Stimulated activated memory B cell treated with anti-CD40 and anti-IgM and Interleukin-4, amounts not matched to agents 10 μg/mL and 1 μg/mL and 100 μg/mL, for 72 hours (primary cell): ENCODE data around the gene S100A2.
A peak's percentile ranks its signal among the peaks of the same experiment; 100 is the strongest.
"Not testable (repeated sequence)": the region's sequence is repeated elsewhere in the genome, so short reads cannot be mapped to it uniquely, and the experiment has no call there.

ENCODE experiments used
- ATAC-seq: fragments of 150-1000 bp; cut with Tn5 transposase; 2 replicates; pipeline ENCODE4 v1.10.0; 2021
- H3K27ac Mint-ChIP-seq: one replicate; pipeline ENCODE4 v1.8.0; 2022; ENCODE audit warnings: mild to moderate bottlenecking, mixed read lengths
- H3K27me3 Mint-ChIP-seq: one replicate; pipeline ENCODE4 v1.8.0; 2022; ENCODE audit warnings: mixed read lengths
- H3K36me3 Mint-ChIP-seq: one replicate; pipeline ENCODE4 v1.8.0; 2022; ENCODE audit warnings: mixed read lengths
- H3K4me1 Mint-ChIP-seq: one replicate; pipeline ENCODE4 v1.8.0; 2022; ENCODE audit warnings: mixed read lengths
- H3K4me3 Mint-ChIP-seq: one replicate; pipeline ENCODE4 v1.8.0; 2022; ENCODE audit warnings: mild to moderate bottlenecking, moderate library complexity, mixed read lengths
- H3K9me3 Mint-ChIP-seq: one replicate; pipeline ENCODE4 v1.8.0; 2022; ENCODE audit warnings: mixed read lengths

Gene S100A2

DNA sequence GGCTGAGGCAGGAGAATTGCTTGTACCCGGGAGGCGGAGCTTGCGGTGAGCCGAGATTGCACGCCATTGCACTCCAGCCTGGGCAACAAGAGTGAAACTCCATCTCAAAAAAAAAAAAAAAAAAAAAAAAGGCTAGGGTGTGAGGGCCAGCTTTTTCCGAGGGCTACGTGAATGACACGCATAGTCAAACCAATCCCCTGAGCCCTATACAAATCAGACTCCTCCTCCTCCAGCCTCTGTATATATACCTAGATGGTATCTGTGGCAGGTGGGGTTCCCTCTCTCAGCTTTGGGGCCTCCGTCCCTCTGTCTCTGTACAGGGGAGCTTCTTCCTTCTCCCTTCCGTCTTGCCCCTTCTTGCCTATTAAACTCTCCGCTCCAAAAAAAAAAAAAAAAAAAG is 40.5 kb upstream of the S100A2 start:
- peaks cover 33% of the 10 kb centered on the region for H3K4me1 Mint-ChIP-seq
- no peaks in the 10 kb centered on the region for H3K27me3 Mint-ChIP-seq
- no peaks in the 10 kb centered on the region for H3K36me3 Mint-ChIP-seq
- ATAC-seq: no peak
- peak overlapping the region; percentile 74 for H3K27ac Mint-ChIP-seq
- peaks cover 2% of the 10 kb centered on the region for H3K9me3 Mint-ChIP-seq
- no peak overlapping the region for H3K4me3 Mint-ChIP-seq

DNA sequence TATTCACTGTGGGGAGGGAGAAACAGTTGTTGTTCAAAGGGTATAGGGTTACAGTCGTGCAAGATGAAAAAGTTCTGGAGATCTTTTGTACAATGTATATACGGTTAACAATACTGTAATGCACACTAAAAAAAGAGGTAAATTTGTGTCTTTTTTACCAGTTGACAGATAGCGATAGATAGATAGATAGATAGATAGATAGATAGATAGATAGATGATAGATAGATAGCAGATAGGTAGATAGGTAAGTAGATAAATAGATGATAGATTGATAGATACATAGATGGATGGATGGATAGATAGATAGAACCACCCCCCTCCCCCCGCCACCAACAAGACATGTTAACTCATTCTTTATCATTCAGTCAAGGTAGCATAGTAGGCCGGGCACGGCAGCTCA is 37.1 kb upstream of the S100A2 start:
- H3K4me1 Mint-ChIP-seq: peaks cover 52% of the 10 kb centered on the region
- ATAC-seq: no peak
- no peak overlapping the region for H3K4me3 Mint-ChIP-seq
- no peaks in the 10 kb centered on the region for H3K36me3 Mint-ChIP-seq
- peaks cover 2% of the 10 kb centered on the region for H3K9me3 Mint-ChIP-seq
- H3K27me3 Mint-ChIP-seq: no peaks in the 10 kb centered on the region
- H3K27ac Mint-ChIP-seq: peak overlapping the region; percentile 18

GRCh38 chr1:153599847-153600246 is 34.2 kb upstream of the S100A2 start:
- Mint-ChIP-seq H3K27me3 (no peaks in the 10 kb centered on the region), H3K36me3 (no peaks in the 10 kb centered on the region), H3K9me3 (no peaks in the 10 kb centered on the region), H3K4me3 (no peak overlapping the region), H3K4me1 (peaks cover 38% of the 10 kb centered on the region), H3K27ac (peak overlapping the region; percentile 58)
- ATAC-seq: no peak

GRCh38 chr1:153598309-153599172 is 32.9 kb upstream of the S100A2 start:
- Mint-ChIP-seq H3K27ac (peak overlapping the region; percentile 97), H3K9me3 (no peaks in the 10 kb centered on the region), H3K36me3 (no peaks in the 10 kb centered on the region), H3K27me3 (no peaks in the 10 kb centered on the region), H3K4me1 (peaks cover 38% of the 10 kb centered on the region), H3K4me3 (peak overlapping the region; percentile 40)
- ATAC-seq: peak; percentile 99

DNA sequence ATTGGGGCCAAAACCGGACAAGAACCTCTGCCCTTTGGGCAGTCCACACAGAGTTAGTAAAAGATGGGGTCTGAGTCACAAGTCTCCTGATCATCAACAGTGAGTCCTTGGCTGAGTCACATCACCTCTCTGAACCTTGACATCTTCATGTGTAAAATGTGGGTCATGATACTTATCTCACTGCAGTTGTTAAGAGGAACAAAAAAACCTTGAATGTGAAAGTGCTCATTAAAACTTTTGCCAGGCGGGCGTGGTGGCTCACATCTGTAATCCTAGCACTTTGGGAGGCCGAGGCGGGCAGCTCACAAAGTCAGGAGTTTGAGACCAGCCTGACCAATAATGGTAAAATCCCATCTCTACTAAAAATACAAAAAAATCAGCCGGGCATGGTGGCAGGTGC is 31.6 kb upstream of the S100A2 start:
- Mint-ChIP-seq H3K4me3 (no peak overlapping the region), H3K9me3 (no peaks in the 10 kb centered on the region), H3K27me3 (no peaks in the 10 kb centered on the region), H3K27ac (peak overlapping the region; percentile 97), H3K4me1 (peaks cover 35% of the 10 kb centered on the region), H3K36me3 (no peaks in the 10 kb centered on the region)
- ATAC-seq: peak; percentile 50

GRCh38 chr1:153592748-153593147 is 27.1 kb upstream of the S100A2 start:
- no peaks in the 10 kb centered on the region for H3K9me3 Mint-ChIP-seq
- H3K4me3 Mint-ChIP-seq: no peak overlapping the region
- no peaks in the 10 kb centered on the region for H3K36me3 Mint-ChIP-seq
- H3K27ac Mint-ChIP-seq: no peak overlapping the region
- no peak for ATAC-seq
- no peaks in the 10 kb centered on the region for H3K27me3 Mint-ChIP-seq
- peaks cover 9% of the 10 kb centered on the region for H3K4me1 Mint-ChIP-seq

DNA sequence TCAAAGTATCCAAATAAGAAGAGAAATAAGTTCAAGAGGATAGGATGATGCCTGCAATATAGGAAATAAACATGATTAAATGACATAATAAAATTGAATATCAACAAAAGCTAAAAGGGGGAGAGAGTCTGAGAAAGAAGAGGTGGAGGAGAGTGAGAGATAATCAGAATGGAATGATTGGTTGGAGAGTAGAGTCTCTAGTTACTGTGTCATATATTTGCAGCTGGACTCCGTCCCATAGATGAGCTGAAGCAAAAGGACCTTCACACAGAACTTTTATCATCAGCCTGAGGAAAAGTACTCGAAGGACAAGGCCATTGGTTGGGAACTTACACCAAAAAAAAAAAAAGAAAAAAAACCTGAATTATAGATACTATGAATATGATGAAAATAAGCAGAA is 22.8 kb upstream of the S100A2 start:
- Mint-ChIP-seq H3K4me1 (no peaks in the 10 kb centered on the region), H3K36me3 (no peaks in the 10 kb centered on the region), H3K27me3 (no peaks in the 10 kb centered on the region), H3K27ac (no peak overlapping the region), H3K9me3 (no peaks in the 10 kb centered on the region), H3K4me3 (no peak overlapping the region)
- ATAC-seq: no peak

DNA sequence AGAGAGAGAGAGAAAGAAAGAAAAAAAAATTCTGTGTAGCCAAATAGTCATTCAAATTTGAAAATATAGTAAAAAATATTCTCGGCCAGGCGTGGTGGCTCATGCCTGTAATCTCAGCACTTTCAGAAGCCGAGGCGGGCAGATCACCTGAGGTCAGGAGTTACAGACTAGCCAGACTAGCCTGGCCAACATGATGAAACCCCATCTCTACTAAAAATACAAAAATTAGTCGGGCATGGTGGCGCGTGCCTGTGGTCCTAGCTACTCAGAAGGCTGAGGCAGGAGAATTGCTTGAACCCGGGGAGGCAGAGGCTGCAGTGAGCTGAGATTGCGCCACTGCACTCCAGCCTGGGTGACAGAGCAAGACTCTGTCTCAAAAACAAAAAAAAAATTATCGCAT is 22.4 kb upstream of the S100A2 start:
- H3K27me3 Mint-ChIP-seq, H3K27ac Mint-ChIP-seq, H3K36me3 Mint-ChIP-seq, ATAC-seq, H3K9me3 Mint-ChIP-seq, H3K4me3 Mint-ChIP-seq, H3K4me1 Mint-ChIP-seq: not testable (repeated sequence)

DNA sequence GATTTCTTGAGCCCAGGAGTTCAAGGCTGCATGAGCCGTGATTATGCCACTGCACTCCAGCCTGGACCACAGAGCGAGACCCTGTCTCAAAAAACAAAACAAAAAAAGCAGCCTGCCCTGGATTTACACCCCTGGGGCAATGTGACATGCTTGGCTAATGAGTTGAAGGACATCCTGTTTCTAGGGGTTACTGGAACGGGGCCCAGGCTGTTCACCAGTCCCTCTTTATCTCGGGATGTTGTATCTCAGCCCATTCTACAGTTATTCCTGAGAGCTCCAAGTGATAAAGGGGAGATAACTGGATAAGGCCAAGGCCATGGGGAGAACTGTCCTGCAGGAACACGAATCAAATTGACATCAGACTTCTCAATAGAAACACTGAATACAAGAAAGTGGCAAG is 21.7 kb upstream of the S100A2 start:
- Mint-ChIP-seq H3K4me1 (no peaks in the 10 kb centered on the region), H3K27ac (no peak overlapping the region), H3K9me3 (no peaks in the 10 kb centered on the region), H3K4me3 (no peak overlapping the region), H3K27me3 (no peaks in the 10 kb centered on the region), H3K36me3 (no peaks in the 10 kb centered on the region)
- ATAC-seq: no peak

GRCh38 chr1:153586347-153586746 is 20.7 kb upstream of the S100A2 start:
- no peaks in the 10 kb centered on the region for H3K4me1 Mint-ChIP-seq
- H3K36me3 Mint-ChIP-seq: no peaks in the 10 kb centered on the region
- H3K27me3 Mint-ChIP-seq: no peaks in the 10 kb centered on the region
- ATAC-seq: no peak
- H3K27ac Mint-ChIP-seq: no peak overlapping the region
- H3K4me3 Mint-ChIP-seq: no peak overlapping the region
- no peaks in the 10 kb centered on the region for H3K9me3 Mint-ChIP-seq

DNA sequence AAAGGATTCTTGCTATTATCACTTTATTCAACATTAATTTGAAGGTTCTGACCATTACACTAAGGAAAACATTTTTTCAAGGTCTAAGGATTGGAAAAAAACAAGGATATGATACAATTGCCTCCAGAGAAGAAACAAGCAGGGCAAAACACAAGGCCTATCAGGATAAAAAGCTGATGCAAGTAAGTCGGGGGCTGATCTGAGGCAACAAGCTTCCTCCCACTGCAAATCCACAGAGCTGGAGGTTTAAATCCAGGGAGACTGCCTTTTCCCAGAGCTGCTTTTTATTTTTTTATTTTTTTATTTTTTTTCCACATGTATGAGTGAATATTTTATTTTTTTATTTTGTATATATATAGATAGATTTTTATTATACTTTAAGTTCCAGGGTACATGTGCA is 19.4 kb upstream of the S100A2 start:
- no peaks in the 10 kb centered on the region for H3K9me3 Mint-ChIP-seq
- H3K27me3 Mint-ChIP-seq: no peaks in the 10 kb centered on the region
- no peak overlapping the region for H3K4me3 Mint-ChIP-seq
- no peak for ATAC-seq
- H3K36me3 Mint-ChIP-seq: no peaks in the 10 kb centered on the region
- no peaks in the 10 kb centered on the region for H3K4me1 Mint-ChIP-seq
- no peak overlapping the region for H3K27ac Mint-ChIP-seq

GRCh38 chr1:153583976-153584375 is 18.3 kb upstream of the S100A2 start:
- no peaks in the 10 kb centered on the region for H3K4me1 Mint-ChIP-seq
- H3K27ac Mint-ChIP-seq: no peak overlapping the region
- peaks cover 5% of the 10 kb centered on the region for H3K27me3 Mint-ChIP-seq
- ATAC-seq: no peak
- H3K36me3 Mint-ChIP-seq: no peaks in the 10 kb centered on the region
- H3K4me3 Mint-ChIP-seq: no peak overlapping the region
- no peaks in the 10 kb centered on the region for H3K9me3 Mint-ChIP-seq

- not testable (repeated sequence) for H3K27ac Mint-ChIP-seq, H3K4me3 Mint-ChIP-seq, H3K9me3 Mint-ChIP-seq, H3K27me3 Mint-ChIP-seq, H3K36me3 Mint-ChIP-seq, H3K4me1 Mint-ChIP-seq, ATAC-seq
Measured at GRCh38 chr1:153583514-153583913, 17.9 kb upstream of the S100A2 start.

DNA sequence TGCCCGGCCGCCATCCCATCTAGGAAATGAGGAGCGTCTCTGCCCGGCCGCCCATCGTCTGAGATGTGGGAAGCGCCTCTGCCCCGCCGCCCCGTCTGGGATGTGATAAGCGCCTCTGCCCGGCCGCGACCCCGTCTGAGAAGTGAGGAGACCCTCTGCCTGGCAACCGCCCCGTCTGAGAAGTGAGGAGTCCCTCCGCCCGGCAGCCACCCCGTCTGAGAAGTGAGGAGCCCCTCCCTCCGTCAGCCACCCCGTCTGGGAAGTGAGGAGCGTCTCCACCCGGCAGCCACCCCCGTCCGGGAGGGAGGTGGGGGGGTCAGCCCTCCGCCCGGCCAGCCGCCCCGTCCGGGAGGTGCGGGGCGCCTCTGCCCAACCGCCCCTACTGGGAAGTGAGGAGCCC is 17.2 kb upstream of the S100A2 start:
- H3K9me3 Mint-ChIP-seq, ATAC-seq, H3K4me3 Mint-ChIP-seq, H3K4me1 Mint-ChIP-seq, H3K27ac Mint-ChIP-seq, H3K36me3 Mint-ChIP-seq: not testable (repeated sequence)
- peaks cover 17% of the 10 kb centered on the region for H3K27me3 Mint-ChIP-seq

DNA sequence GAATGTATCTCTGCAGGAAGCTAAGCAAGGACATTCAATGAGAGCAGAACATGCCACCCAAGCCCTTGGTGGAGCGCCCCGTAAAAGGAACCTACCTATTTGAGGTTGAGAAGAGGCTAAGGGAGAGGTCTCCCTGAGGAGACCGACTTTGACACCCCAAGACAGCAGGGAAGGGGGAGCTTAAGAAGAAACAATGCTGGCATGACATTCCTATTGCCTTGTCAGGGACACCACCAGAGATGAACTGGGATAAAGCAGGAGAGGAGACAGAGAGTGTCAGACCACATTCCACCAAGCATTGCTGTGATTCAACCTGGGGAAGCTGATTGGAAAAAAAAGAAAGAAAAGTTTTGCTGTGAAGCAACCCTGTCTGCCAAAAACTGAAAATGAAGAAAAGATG is 13.3 kb upstream of the S100A2 start:
- Mint-ChIP-seq H3K4me1 (peaks cover 12% of the 10 kb centered on the region), H3K4me3 (no peak overlapping the region)
- ATAC-seq: no peak

GRCh38 chr1:153578490-153578889 is 12.8 kb upstream of the S100A2 start:
- peaks cover 12% of the 10 kb centered on the region for H3K4me1 Mint-ChIP-seq
- no peak for ATAC-seq
- H3K27me3 Mint-ChIP-seq: peaks cover 23% of the 10 kb centered on the region
- no peak overlapping the region for H3K4me3 Mint-ChIP-seq
- no peaks in the 10 kb centered on the region for H3K9me3 Mint-ChIP-seq
- H3K27ac Mint-ChIP-seq: no peak overlapping the region
- no peaks in the 10 kb centered on the region for H3K36me3 Mint-ChIP-seq

More for the DNA sequence above, 13.3 kb upstream of the S100A2 start:
- H3K27ac Mint-ChIP-seq: no peak overlapping the region
- no peaks in the 10 kb centered on the region for H3K36me3 Mint-ChIP-seq
- H3K27me3 Mint-ChIP-seq: peaks cover 23% of the 10 kb centered on the region
- no peaks in the 10 kb centered on the region for H3K9me3 Mint-ChIP-seq
